DMS53 treated with DMSO at 0.1 percent for 48 hours (cell line): Measurements from ENCODE around the gene HS6ST3.

Source experiments
- DNase-seq: peaks from one replicate; lab custom pipeline; 2025; ENCODE audit not compliant: unreplicated experiment; lab: John Stamatoyannopoulos, UW

The HS6ST3 gene

GRCh38 chr13:96198038-96198437 is 108.1 kb downstream of the HS6ST3 start:
- DNase-seq = no peak

- no peak for DNase-seq
Observed at GRCh38 chr13:96199315-96199714, 109.4 kb downstream of the HS6ST3 start.

- DNase-seq = no peak
Observed at GRCh38 chr13:96200810-96201209, 110.9 kb downstream of the HS6ST3 start.

- DNase-seq = no peak
Observed at GRCh38 chr13:96202315-96202714, 112.4 kb downstream of the HS6ST3 start.

- no peak for DNase-seq
Observed at GRCh38 chr13:96203471-96203870, 113.6 kb downstream of the HS6ST3 start.

- no peak for DNase-seq
Observed at GRCh38 chr13:96214824-96215445, 125.0 kb downstream of the HS6ST3 start.

DNA sequence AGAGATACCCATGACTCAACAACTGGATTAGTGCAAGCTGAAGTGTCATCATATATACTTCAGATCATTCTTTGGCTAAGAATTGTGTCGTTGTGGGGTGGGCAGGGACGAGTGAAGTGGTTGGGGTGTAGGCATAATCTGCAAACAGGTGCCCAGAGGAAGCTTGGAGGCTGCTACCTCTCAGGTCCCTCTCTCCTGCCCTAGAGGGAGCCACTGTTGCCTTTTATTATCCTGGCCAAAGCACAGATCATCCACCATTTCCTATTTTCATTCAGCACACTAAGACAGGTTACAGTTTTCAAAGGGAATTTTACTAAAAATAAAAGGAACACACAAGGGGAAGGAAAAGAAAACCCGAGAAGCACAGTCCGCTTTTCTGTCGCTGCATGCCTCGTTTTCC is 126.6 kb downstream of the HS6ST3 start:
- DNase-seq = no peak

- DNase-seq = no peak
Observed at GRCh38 chr13:96218475-96218874, 128.6 kb downstream of the HS6ST3 start.

DNA sequence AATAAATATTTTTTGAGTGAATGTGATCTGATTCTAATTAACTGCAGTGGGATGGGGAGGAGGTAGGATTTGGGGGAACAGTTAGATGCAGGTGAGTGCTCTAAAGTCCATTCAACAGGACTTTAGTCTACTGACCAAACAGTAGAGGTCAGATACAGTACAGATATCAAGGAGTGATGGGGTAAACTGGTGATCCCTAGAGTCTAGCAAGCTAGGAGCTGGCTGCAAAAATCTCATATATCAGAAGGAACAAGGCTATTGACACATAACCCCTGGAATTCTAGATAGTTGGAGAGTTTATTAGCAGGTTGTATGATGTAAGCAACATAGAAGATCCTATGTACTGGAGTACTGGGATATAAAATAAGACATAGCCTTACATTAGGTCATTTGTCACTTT is 131.6 kb downstream of the HS6ST3 start:
- no peak for DNase-seq

DNA sequence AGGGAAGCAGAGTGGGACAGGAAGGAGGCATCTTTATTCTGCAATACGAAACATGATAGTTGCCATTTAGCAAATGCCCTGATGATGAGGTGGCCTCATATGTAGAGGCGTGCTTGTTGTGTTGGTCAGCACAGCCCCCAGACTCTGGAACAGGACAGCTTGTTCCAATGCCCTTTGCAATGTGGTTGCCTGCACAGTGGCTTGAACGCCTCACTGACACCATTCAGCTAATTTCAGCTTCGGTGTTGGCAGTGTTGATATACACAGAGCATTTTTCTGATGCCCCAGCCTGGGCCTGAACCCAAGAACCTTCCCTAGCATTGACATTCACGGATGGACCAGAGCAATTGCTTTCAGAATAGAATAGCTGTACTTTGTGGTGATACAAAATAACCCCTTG is 133.3 kb downstream of the HS6ST3 start:
- no peak for DNase-seq

GRCh38 chr13:96229356-96229755 is 139.4 kb downstream of the HS6ST3 start:
- peak; percentile 6 for DNase-seq

- DNase-seq = no peak
Observed at GRCh38 chr13:96238241-96238640, 148.3 kb downstream of the HS6ST3 start.

GRCh38 chr13:96238861-96239260 is 149.0 kb downstream of the HS6ST3 start:
- DNase-seq = no peak

- no peak for DNase-seq
Observed at GRCh38 chr13:96243376-96243775, 153.5 kb downstream of the HS6ST3 start.

DNA sequence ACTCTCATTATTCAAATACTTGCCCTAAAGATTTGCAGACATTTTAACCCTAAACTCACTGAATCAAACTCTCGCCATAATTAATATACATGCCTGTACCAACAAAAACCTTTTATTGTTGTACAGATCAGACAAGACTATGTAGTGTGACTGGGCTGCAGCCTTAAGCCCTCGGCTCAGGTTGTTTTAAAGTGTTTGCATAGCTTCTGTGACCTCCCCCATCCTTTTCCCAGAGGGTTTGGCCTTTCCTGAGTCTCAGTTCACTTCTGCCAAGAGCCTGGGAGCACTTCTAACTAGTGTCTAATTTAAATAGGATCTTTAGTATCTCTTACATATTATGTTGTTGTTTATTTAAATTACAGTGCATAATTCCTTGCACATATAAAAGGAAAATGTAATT is 158.2 kb downstream of the HS6ST3 start:
- DNase-seq = no peak

GRCh38 chr13:96248996-96249395 is 159.1 kb downstream of the HS6ST3 start:
- DNase-seq = no peak

- DNase-seq = no peak
Observed at GRCh38 chr13:96252903-96253302, 163.0 kb downstream of the HS6ST3 start.

- no peak for DNase-seq
Observed at GRCh38 chr13:96273196-96273595, 183.3 kb downstream of the HS6ST3 start.

DNA sequence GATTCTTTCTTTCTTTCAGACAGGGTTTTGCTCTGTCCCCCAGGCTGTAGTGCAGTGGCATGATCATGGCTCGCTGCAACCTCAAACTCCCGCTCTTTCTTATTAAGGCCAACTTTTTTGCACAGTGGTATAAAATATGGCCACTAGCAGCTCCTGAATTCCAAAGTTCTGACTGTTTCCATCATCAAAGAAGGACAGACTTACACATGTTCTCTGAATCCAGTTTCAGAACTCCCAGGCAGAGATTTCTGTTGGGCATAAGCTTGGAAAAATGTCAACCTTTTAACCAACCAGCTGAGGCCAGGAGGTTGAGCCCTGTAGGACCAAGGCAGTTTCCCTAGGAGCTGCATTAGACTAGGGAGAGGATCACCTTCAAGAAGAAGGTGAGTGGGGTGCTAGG is 184.1 kb downstream of the HS6ST3 start:
- no peak for DNase-seq

- no peak for DNase-seq
Observed at GRCh38 chr13:96279904-96280303, 190.0 kb downstream of the HS6ST3 start.

GRCh38 chr13:96284971-96285370 is 195.1 kb downstream of the HS6ST3 start:
- DNase-seq = no peak

DNA sequence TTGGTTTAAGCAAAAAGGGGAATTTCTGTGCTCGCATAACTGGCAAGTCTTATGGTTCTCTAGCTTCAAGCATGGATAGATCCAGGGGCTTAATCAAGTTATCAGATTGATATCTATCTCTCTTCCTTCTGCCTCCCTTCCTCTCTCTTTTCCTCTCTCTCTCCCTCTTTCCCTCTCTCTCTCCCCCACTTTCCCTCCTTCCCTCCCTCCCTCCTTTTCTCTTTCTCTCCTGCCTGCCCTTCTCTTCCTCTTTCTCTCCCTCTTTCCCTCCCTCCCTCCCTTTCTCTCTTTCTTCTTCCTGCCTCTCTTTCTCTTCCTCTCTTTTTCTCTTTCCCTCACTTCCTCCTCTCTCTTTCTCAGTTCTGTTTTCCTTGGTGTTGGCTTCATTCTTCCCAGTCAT is 195.8 kb downstream of the HS6ST3 start:
- DNase-seq = no peak
